ACHN (cell line): ENCODE results near the gene SLC10A7.

Experiments used
- DNase-seq: peaks from one replicate; pipeline ENCODE4 v3.0.0-alpha.2; 2015
- in situ Hi-C: cut with HindIII; loops from 2 replicates; pipeline ENCODE4 v1.10.0; 2017; ENCODE audit warnings: low sequenced_read_pairs, low pct_ligation_motif_present, low pct_unique_long_range_greater_than_20kb

Gene SLC10A7

GRCh38 chr4:146521541-146522097 lies at the start of gene SLC10A7:
Gene SLC10A7, minus strand, starts transcription at chr4:146521940. Its CDS starts 223 bp downstream, at chr4:146521717.
- in situ Hi-C loops: no loop called here
- DNase-seq: peak; percentile 73

GRCh38 chr4:146567396-146567795 lies 45.7 kb upstream of the SLC10A7 start:
- in situ Hi-C loops: no loop called here
- no peak for DNase-seq

GRCh38 chr4:146564492-146564891 lies 42.8 kb upstream of the SLC10A7 start:
- no peak for DNase-seq
- in situ Hi-C loops: no loop called here

- in situ Hi-C loops: no loop called here
Measured at GRCh38 chr4:146550161-146550560, 28.4 kb upstream of the SLC10A7 start.

GRCh38 chr4:146548443-146548842 lies 26.7 kb upstream of the SLC10A7 start:
- DNase-seq: no peak
- in situ Hi-C loops: no loop called here

More at GRCh38 chr4:146550161-146550560, 28.4 kb upstream of the SLC10A7 start:
- DNase-seq: no peak

- peak; percentile 32 for DNase-seq
- in situ Hi-C loops: no loop called here
Measured at GRCh38 chr4:146545102-146545501, 23.4 kb upstream of the SLC10A7 start.

- DNase-seq: no peak
- in situ Hi-C loops: no loop called here
Measured at GRCh38 chr4:146534178-146534577, 12.4 kb upstream of the SLC10A7 start.

GRCh38 chr4:146525754-146526153 lies 4.0 kb upstream of the SLC10A7 start:
- in situ Hi-C loops: no loop called here
- no peak for DNase-seq

GRCh38 chr4:146524663-146525062 lies 2.9 kb upstream of the SLC10A7 start:
- DNase-seq: no peak
- in situ Hi-C loops: no loop called here

GRCh38 chr4:146522869-146523205 lies 1.1 kb upstream of the SLC10A7 start:
- peak; percentile 8 for DNase-seq
- in situ Hi-C loops: no loop called here

GRCh38 chr4:146522098-146522868 lies 543 bp upstream of the SLC10A7 start:
- DNase-seq: peak; percentile 78
- in situ Hi-C loops: no loop called here

- in situ Hi-C loops: no loop called here
- DNase-seq: peak; percentile 44
Measured at GRCh38 chr4:146520896-146521540, 722 bp downstream of the SLC10A7 start.

- in situ Hi-C loops: no loop called here
- no peak for DNase-seq
Measured at GRCh38 chr4:146514651-146515357, 6.9 kb downstream of the SLC10A7 start.

- in situ Hi-C loops: no loop called here
- DNase-seq: no peak
Measured at GRCh38 chr4:146513548-146513947, 8.2 kb downstream of the SLC10A7 start.

GRCh38 chr4:146511381-146511780 lies 10.4 kb downstream of the SLC10A7 start:
- no peak for DNase-seq
- in situ Hi-C loops: no loop called here

- in situ Hi-C loops: no loop called here
- no peak for DNase-seq
Measured at GRCh38 chr4:146510942-146511341, 10.8 kb downstream of the SLC10A7 start.

- no peak for DNase-seq
- in situ Hi-C loops: no loop called here
Measured at GRCh38 chr4:146508229-146508939, 13.4 kb downstream of the SLC10A7 start.

- no peak for DNase-seq
- in situ Hi-C loops: no loop called here
Measured at GRCh38 chr4:146507632-146508031, 14.1 kb downstream of the SLC10A7 start.

- in situ Hi-C loops: no loop called here
- DNase-seq: no peak
Measured at GRCh38 chr4:146506272-146506671, 15.5 kb downstream of the SLC10A7 start.
